ENCODE measurements around the gene NCKAP5.

Gene NCKAP5

DNA sequence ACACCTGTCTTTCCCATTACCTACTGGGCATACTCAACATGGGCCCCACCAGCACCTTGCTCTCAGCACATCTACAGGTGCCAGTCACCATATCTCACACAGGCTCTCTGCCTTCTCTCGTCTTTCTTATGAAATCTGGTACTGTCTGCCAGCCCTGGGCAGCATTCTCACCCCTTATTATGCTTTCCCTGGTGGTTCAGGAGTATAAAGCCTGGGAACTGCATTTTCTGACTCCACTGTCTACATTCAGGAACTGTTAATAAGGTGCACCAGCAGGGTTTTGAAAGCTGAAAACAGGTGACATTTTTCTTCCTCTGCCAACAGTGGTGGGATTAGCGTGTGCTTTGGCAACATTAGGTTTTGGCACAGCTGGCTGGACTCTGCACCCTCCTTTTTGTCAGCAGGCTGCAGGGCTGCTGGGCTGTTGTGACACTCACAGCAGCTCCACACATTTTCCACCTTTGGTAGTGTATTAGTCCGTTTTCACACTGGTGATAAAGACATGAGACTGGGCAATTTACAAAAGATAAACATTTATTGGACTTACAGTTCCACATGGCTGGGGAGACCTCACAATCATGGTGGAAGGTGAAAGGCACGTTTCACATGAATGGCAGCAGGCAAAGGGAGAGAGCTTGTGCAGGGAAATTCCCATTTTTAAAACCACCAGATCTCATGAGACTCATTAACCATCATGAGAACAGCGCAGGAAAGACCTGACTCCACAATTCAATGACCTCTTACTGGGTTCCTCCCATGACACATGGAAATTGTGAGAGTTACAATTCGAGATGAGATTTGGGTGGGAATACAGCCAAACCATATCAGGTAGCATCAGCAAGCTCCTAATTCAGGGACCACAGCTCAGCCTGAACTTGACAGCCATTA lies 555.2 kb downstream of the NCKAP5 start:
- DNase-seq (ENCODE audit: low spot score) = no peak
- TF ChIP-seq, protein P1, sequence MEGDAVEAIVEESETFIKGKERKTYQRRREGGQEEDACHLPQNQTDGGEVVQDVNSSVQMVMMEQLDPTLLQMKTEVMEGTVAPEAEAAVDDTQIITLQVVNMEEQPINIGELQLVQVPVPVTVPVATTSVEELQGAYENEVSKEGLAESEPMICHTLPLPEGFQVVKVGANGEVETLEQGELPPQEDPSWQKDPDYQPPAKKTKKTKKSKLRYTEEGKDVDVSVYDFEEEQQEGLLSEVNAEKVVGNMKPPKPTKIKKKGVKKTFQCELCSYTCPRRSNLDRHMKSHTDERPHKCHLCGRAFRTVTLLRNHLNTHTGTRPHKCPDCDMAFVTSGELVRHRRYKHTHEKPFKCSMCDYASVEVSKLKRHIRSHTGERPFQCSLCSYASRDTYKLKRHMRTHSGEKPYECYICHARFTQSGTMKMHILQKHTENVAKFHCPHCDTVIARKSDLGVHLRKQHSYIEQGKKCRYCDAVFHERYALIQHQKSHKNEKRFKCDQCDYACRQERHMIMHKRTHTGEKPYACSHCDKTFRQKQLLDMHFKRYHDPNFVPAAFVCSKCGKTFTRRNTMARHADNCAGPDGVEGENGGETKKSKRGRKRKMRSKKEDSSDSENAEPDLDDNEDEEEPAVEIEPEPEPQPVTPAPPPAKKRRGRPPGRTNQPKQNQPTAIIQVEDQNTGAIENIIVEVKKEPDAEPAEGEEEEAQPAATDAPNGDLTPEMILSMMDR (IDR thresholded peaks at IDR 0.05; ENCODE audit: borderline replicate concordance, control extremely low read depth, extremely low read depth, insufficient read depth, missing control alignments) = no peak
- in situ Hi-C loops (cut with MboI; ENCODE audit: low sequenced_read_pairs, unreplicated experiment) = no loop called here

DNA sequence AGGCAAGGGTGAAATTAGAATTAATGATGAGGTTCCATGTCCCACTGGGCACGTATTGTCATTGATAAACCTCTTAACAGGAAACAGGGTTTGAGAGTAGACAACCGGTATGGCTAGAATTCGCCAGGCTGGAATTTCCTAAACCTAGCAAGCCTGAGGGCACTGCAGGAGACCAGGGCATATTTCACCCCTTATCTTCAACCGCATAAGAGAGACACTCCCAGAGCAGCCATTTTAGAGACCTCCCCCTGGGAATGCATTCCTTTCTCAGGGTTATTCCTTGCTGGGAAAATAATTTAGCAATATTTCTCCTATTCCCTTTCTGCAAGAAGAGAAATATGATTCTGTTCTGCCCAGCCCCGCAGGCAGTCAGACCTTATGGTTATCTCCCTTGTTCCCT lies 563.6 kb downstream of the NCKAP5 start:
- TF ChIP-seq, protein P1 (IDR thresholded peaks at IDR 0.05; ENCODE audit: borderline replicate concordance, control extremely low read depth, extremely low read depth, insufficient read depth, missing control alignments) = no peak
- no peak for DNase-seq (ENCODE audit: low spot score)
- in situ Hi-C loops (cut with MboI; ENCODE audit: low sequenced_read_pairs, unreplicated experiment) = no loop called here

DNA sequence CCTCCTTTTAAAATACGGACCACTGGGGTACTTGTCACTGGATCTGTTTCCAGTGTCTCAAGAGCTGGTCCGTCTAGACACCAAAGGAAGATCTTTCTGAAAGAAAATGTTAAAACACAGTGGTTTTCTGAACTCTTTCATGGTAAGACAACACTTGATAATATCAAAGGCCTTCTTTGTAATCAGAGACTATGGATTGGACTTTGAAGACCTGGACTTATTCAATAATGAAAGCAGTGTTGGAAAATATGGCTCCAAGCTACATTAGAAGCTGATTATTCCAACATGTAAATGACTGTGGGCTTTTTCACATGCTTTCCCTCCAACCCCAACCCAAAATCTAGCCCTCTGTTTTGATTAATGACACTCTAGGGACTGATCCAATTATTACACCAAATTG lies 568.8 kb downstream of the NCKAP5 start:
- no peak for DNase-seq (ENCODE audit: low spot score)
- in situ Hi-C loops (cut with MboI; ENCODE audit: low sequenced_read_pairs, unreplicated experiment) = no loop called here
- TF ChIP-seq, protein P1 (IDR thresholded peaks at IDR 0.05; ENCODE audit: borderline replicate concordance, control extremely low read depth, extremely low read depth, insufficient read depth, missing control alignments) = no peak

DNA sequence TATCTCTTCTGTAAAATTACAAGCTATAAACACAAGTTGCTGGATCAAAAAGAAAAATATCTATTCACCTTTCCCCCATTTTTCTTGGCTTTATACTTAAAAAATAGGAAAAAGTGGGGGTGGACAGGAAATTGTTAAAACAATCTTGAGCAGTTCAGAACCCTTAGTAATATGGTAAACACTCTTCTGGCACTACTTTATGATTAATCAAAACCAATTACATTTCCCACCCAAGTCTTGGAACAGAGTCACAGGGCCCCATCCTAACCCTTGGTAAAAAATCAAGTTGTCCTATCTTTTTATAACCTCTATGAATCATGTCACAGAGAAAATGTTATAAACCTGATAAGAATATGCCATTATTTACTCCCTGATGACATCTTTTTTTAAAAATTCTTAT lies 570.0 kb downstream of the NCKAP5 start:
- DNase-seq (ENCODE audit: low spot score) = no peak
- TF ChIP-seq, protein P1 (IDR thresholded peaks at IDR 0.05; ENCODE audit: borderline replicate concordance, control extremely low read depth, extremely low read depth, insufficient read depth, missing control alignments) = no peak
- in situ Hi-C loops (cut with MboI; ENCODE audit: low sequenced_read_pairs, unreplicated experiment) = no loop called here

DNA sequence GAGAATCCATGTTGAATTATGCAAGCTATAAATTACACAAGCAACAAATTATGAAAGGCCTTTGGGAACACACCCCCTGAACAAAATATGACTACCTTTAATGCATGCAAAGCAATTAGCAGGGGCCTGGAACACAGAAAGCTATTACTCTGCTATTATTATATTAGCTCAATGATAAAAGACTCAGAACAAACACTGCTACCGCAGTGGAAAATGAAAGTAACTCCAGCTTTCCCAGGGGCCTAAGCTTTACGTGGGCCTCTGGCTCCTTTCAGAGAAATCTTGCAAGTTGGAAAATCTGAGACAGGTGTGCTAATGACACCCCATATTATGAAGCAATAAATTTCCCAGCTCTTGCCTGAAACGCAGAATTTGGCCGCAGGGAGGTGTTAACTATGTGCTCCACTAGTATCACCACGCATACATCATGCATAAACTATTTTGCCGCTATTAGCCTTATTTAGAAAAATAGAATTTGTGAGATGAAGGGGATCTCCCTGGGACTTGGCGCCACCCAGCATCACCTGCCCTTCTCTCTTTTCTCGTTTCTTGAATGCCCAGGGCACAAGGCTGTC lies 576.7 kb downstream of the NCKAP5 start:
- TF ChIP-seq, protein P1 (IDR thresholded peaks at IDR 0.05; ENCODE audit: borderline replicate concordance, control extremely low read depth, extremely low read depth, insufficient read depth, missing control alignments) = no peak
- DNase-seq (ENCODE audit: low spot score) = no peak
- in situ Hi-C loops (cut with MboI; ENCODE audit: low sequenced_read_pairs, unreplicated experiment) = no loop called here

DNA sequence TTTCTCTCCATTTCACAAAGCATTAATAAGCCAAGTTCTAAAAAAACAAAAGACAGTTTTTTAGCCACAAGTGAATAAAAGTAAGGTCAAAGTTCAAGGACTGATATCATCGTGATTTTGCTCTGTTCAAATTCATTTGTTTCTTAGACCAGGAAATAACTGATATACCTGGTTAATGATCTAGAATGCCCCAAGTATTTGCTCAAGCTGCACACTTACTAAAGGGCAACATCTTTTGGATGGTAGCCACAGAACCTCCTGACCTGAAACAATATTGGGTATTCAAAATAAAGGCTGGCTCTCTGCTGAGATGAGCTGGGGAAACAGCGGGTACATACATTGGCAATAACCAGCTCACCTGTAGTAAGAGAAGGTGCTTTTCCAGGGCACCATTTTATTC lies 583.5 kb downstream of the NCKAP5 start:
- TF ChIP-seq, protein P1 (IDR thresholded peaks at IDR 0.05; ENCODE audit: borderline replicate concordance, control extremely low read depth, extremely low read depth, insufficient read depth, missing control alignments) = no peak
- DNase-seq (ENCODE audit: low spot score) = no peak
- in situ Hi-C loops (cut with MboI; ENCODE audit: low sequenced_read_pairs, unreplicated experiment) = no loop called here
